HG03442 (cell line): ENCODE results near the gene PERCC1.

Experiments used
- ATAC-seq: cut with Tn5 transposase; IDR thresholded peaks from one replicate; pipeline ENCODE4 v1.9.1; 2021; ENCODE audit warnings: mild to moderate bottlenecking, moderate library complexity; ENCODE audit not compliant: unreplicated experiment

The PERCC1 gene

GRCh38 chr16:1430759-1431496 is at the start of gene PERCC1:
PERCC1 (plus strand) TSS chr16:1431078; CDS start chr16:1432594, 1,516 bp downstream.
- ATAC-seq: no peak

- no peak for ATAC-seq
Observed at GRCh38 chr16:1381612-1382406, 49.1 kb upstream of the PERCC1 start.

- ATAC-seq: no peak
Observed at GRCh38 chr16:1383556-1383955, 47.3 kb upstream of the PERCC1 start.

GRCh38 chr16:1385232-1385631 is 45.6 kb upstream of the PERCC1 start:
- no peak for ATAC-seq

GRCh38 chr16:1387331-1387730 is 43.5 kb upstream of the PERCC1 start:
- ATAC-seq: no peak

GRCh38 chr16:1389762-1390161 is 41.1 kb upstream of the PERCC1 start:
- no peak for ATAC-seq

- ATAC-seq: no peak
Observed at GRCh38 chr16:1390239-1390779, 40.6 kb upstream of the PERCC1 start.

GRCh38 chr16:1392826-1393225 is 38.1 kb upstream of the PERCC1 start:
- no peak for ATAC-seq

GRCh38 chr16:1393613-1394176 is 37.2 kb upstream of the PERCC1 start:
- ATAC-seq: no peak

GRCh38 chr16:1394367-1394951 is 36.4 kb upstream of the PERCC1 start:
- ATAC-seq: no peak

- ATAC-seq: no peak
Observed at GRCh38 chr16:1395444-1396031, 35.3 kb upstream of the PERCC1 start.

GRCh38 chr16:1397779-1398178 is 33.1 kb upstream of the PERCC1 start:
- ATAC-seq: no peak

- ATAC-seq: no peak
Observed at GRCh38 chr16:1398351-1398750, 32.5 kb upstream of the PERCC1 start.

GRCh38 chr16:1398826-1399581 is 31.9 kb upstream of the PERCC1 start:
- ATAC-seq: no peak

- ATAC-seq: no peak
Observed at GRCh38 chr16:1401061-1401757, 29.7 kb upstream of the PERCC1 start.

- no peak for ATAC-seq
Observed at GRCh38 chr16:1401758-1402154, 29.1 kb upstream of the PERCC1 start.

GRCh38 chr16:1403036-1403435 is 27.8 kb upstream of the PERCC1 start:
- ATAC-seq: no peak

- ATAC-seq: no peak
Observed at GRCh38 chr16:1403733-1404132, 27.1 kb upstream of the PERCC1 start.

GRCh38 chr16:1407753-1408152 is 23.1 kb upstream of the PERCC1 start:
- ATAC-seq: peak; percentile 9
